ENCODE measurements around the gene CELF3.
A peak's percentile ranks its signal among the peaks of the same experiment; 100 is the strongest.

CELF3 gene

DNA sequence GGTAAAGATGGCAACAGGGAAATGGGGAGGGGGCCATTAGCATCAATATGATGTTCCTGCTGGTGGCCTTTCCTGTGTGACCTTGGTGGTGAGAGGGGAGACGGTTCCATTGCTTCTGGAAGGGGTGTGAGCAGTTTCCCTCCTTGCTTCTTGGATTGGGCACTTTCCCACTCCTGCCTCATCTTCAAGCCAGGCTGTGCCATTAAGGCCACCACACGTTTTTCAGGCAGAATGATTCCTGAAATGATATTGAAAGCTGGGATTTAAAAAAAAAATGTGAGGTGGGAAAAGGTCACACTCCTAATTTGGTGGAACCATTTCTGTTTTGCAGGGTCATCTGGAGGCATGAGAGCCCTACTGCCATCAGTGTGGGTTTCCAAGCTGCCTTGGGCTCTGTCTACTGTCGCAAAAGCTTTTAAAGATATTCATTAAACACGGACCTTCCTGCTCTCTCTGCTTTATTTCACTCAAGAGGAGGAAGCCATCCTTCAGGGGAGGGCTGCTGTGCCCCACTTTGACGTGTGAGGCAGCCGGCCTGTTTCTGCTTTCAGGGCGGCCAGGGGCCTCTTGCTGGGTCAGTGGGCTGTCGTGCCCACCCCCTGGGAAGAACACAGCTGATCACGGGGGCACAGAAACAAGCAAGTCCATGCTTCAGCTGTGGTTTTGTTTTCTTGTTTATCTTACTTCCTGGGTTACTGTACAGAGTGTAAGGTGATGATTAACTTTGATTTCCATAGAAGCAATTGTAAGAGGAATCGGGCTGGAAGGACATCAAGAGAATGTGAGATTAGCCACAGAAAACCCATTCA is 12.8 kb upstream of the CELF3 start:
- no peak overlapping the region for H3K4me3 Mint-ChIP-seq
- no peak overlapping the region for H3K27ac Mint-ChIP-seq
- H3K36me3 Mint-ChIP-seq: no peaks in the 10 kb centered on the region
- H3K27me3 Mint-ChIP-seq: peaks cover 71% of the 10 kb centered on the region
- ATAC-seq: no peak
- no peaks in the 10 kb centered on the region for H3K4me1 Mint-ChIP-seq
- H3K9me3 Mint-ChIP-seq: no peaks in the 10 kb centered on the region

DNA sequence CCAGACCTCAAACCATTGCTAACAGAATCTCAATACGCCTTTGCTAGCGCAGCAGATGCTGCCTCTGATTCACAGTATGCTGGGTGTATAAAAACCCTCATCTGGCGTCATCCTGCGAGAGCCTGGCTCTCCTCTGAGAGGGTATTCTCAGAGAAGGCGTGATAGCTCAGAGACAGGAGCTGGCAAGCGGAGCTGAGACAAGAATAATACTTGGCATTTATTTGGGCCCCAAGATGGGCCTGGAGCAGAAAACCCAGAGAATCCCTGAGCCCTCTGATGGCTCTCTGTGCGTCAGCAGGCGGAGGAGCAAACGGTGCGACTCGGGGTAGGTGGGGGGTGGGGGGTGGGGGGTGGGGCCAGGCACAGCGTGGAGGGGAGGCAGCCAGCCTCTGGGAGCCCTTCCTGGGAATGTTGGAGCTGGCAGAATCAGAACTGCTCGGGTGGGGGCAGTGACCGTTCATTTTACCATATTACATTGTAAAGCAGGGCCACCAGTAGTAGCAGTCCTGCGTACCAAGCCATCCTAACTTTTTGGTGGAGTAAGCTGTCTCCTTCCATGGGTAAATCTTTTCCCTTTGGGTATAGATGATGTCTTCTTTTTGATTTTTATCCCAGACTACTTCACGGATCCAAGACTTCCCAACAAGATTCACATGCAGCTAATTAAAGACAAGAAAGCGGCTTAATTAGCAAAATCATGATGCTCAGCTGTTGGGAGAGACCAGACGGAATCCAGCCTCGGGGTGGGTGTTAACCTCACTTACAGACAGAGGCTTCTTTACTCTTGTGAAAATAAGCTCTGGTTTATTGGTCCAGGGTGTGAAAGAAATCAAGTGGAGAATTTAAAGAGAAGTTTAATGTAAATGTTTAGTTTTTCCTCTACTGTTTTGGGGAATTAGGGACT is 11.8 kb upstream of the CELF3 start:
- no peak overlapping the region for H3K27ac Mint-ChIP-seq
- peaks cover 75% of the 10 kb centered on the region for H3K27me3 Mint-ChIP-seq
- H3K9me3 Mint-ChIP-seq: no peaks in the 10 kb centered on the region
- no peak for ATAC-seq
- H3K4me3 Mint-ChIP-seq: no peak overlapping the region
- no peaks in the 10 kb centered on the region for H3K36me3 Mint-ChIP-seq
- no peaks in the 10 kb centered on the region for H3K4me1 Mint-ChIP-seq

GRCh38 chr1:151723726-151724370 is 7.2 kb upstream of the CELF3 start:
- no peak overlapping the region for H3K4me3 Mint-ChIP-seq
- peaks cover 17% of the 10 kb centered on the region for H3K4me1 Mint-ChIP-seq
- peaks cover 50% of the 10 kb centered on the region for H3K27me3 Mint-ChIP-seq
- no peak for ATAC-seq
- no peak overlapping the region for H3K27ac Mint-ChIP-seq
- no peaks in the 10 kb centered on the region for H3K9me3 Mint-ChIP-seq
- H3K36me3 Mint-ChIP-seq: no peaks in the 10 kb centered on the region

DNA sequence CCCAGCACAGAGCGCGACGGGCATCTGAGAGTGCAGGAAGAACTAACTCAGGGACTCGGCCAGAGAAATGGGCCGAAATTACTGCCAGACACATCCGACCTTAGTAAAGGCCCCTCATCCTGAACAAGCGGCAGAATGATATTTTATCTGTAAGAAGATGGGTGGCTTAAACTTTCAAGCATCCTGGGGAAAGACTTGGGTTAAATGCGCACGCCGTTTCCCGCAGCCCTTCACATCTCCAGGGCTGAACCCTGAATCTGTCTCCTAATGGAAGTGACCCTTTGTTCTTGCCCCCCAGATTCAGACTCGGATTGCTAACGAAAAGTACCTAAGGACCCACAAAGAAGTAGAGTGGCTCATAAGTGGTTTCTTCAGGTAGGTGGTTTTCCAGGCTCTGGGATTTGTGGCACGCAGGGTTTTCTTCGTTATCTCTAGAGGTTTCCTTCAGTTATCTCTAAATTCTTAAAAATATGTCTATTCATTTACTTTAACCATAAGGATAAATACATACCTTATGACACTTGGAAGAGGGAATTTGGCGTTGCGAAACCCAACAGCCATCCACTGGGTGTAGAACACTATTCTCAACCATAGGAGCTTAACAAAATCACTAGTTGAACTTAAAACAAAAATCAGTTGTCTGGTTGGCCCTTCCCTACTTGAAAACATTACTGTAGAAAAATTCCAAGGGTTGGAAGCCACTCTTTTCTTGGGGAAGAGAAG is 5.3 kb upstream of the CELF3 start:
- H3K27ac Mint-ChIP-seq: no peak overlapping the region
- H3K4me3 Mint-ChIP-seq: peak overlapping the region; percentile 85
- peaks cover 62% of the 10 kb centered on the region for H3K27me3 Mint-ChIP-seq
- no peak for ATAC-seq
- no peaks in the 10 kb centered on the region for H3K9me3 Mint-ChIP-seq
- peaks cover 22% of the 10 kb centered on the region for H3K4me1 Mint-ChIP-seq
- H3K36me3 Mint-ChIP-seq: no peaks in the 10 kb centered on the region

GRCh38 chr1:151720974-151721787 is 4.6 kb upstream of the CELF3 start, which contains the start of gene RIIAD1:
TSS of gene RIIAD1 (plus strand) at chr1:151721522. CDS start at chr1:151721537, 15 bp downstream.
- peaks cover 26% of the 10 kb centered on the region for H3K4me1 Mint-ChIP-seq
- peaks cover 62% of the 10 kb centered on the region for H3K27me3 Mint-ChIP-seq
- H3K27ac Mint-ChIP-seq: no peak within 1 kb of the TSS
- no peaks in the 10 kb centered on the region for H3K36me3 Mint-ChIP-seq
- peak; percentile 82 for ATAC-seq
- H3K4me3 Mint-ChIP-seq: peak within 1 kb of the TSS; percentile 85
- no peaks in the 10 kb centered on the region for H3K9me3 Mint-ChIP-seq

- peaks cover 62% of the 10 kb centered on the region for H3K27me3 Mint-ChIP-seq
- H3K4me3 Mint-ChIP-seq: peak overlapping the region; percentile 74
- ATAC-seq: peak; percentile 56
- H3K4me1 Mint-ChIP-seq: peaks cover 26% of the 10 kb centered on the region
- H3K27ac Mint-ChIP-seq: no peak overlapping the region
- H3K9me3 Mint-ChIP-seq: no peaks in the 10 kb centered on the region
- H3K36me3 Mint-ChIP-seq: no peaks in the 10 kb centered on the region
Measured at GRCh38 chr1:151720554-151720953, 4.0 kb upstream of the CELF3 start.

DNA sequence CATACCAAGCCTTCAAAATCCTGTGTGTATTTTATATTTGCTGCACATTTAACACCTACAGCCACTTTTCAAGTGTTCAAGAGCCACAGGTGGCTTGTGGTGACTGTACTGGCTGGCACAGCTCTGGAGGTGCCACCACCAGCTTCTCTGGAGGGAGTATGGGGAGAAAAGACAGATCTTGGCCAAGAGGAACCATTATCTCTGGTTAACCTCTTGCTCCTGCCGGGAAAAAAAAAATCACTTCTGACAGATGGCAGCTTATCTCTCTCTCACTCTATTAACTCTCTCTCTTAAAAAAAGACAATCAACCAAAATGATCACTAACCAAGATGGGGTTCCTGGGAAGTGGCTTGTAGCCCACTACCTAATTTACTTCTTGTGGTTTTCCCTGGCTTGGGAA is 3.5 kb upstream of the CELF3 start:
- no peak for ATAC-seq
- peaks cover 26% of the 10 kb centered on the region for H3K4me1 Mint-ChIP-seq
- H3K27ac Mint-ChIP-seq: no peak overlapping the region
- no peaks in the 10 kb centered on the region for H3K9me3 Mint-ChIP-seq
- no peak overlapping the region for H3K4me3 Mint-ChIP-seq
- H3K36me3 Mint-ChIP-seq: no peaks in the 10 kb centered on the region
- H3K27me3 Mint-ChIP-seq: peaks cover 62% of the 10 kb centered on the region

DNA sequence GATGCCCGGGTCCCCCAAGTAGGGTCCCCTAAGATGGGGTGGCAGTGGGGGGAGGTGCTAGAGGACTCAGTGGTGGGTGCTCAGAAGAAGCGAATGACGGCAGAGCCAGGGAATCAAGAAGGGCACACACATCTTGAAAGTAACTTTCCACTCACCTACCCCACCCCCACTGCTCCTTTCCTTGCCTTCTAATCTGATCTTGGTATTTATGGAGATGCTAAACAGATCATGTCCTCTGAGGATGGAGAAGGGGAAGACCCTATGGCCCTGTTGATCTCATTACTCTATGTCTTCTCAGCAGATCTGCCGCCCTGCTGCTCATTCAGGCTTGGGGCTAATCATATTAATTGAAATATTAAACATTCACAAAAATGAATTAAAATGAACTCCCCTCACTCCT is 2.1 kb upstream of the CELF3 start:
- peaks cover 62% of the 10 kb centered on the region for H3K27me3 Mint-ChIP-seq
- no peaks in the 10 kb centered on the region for H3K36me3 Mint-ChIP-seq
- H3K9me3 Mint-ChIP-seq: no peaks in the 10 kb centered on the region
- ATAC-seq: no peak
- H3K27ac Mint-ChIP-seq: no peak overlapping the region
- no peak overlapping the region for H3K4me3 Mint-ChIP-seq
- H3K4me1 Mint-ChIP-seq: peaks cover 26% of the 10 kb centered on the region

GRCh38 chr1:151718011-151718431 is 1.4 kb upstream of the CELF3 start:
- Mint-ChIP-seq H3K4me3 (no peak overlapping the region), H3K27me3 (peaks cover 64% of the 10 kb centered on the region), H3K9me3 (no peaks in the 10 kb centered on the region), H3K27ac (no peak overlapping the region), H3K36me3 (no peaks in the 10 kb centered on the region), H3K4me1 (peaks cover 26% of the 10 kb centered on the region)
- no peak for ATAC-seq

DNA sequence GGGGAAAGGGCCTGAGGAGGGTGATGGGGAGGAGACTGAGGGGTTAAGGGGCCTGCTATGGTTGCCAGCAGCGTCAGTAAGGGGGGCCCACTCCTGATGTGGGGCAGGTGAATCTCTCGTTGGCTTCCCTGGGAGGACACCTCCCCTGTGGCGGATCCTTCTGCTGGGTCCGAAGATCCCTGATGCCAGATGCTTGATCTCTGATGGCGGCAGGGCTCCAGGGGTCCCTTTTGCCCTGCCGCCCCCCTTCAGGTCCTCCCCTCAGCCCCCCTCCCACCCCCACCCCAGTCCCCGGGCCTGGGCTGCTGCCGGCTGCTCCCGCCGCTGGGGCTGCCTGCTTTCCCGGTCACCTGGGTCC is 219 bp downstream of the CELF3 start:
- Mint-ChIP-seq H3K27me3 (peaks cover 74% of the 10 kb centered on the region), H3K4me3 (no peak overlapping the region), H3K27ac (no peak overlapping the region), H3K4me1 (peaks cover 22% of the 10 kb centered on the region), H3K36me3 (no peaks in the 10 kb centered on the region), H3K9me3 (no peaks in the 10 kb centered on the region)
- ATAC-seq: no peak

- Mint-ChIP-seq H3K27me3 (peaks cover 74% of the 10 kb centered on the region), H3K9me3 (no peaks in the 10 kb centered on the region), H3K4me1 (peaks cover 17% of the 10 kb centered on the region), H3K4me3 (no peak overlapping the region), H3K36me3 (no peaks in the 10 kb centered on the region), H3K27ac (no peak overlapping the region)
- ATAC-seq: no peak
Measured at GRCh38 chr1:151715726-151716404, 738 bp downstream of the CELF3 start.

DNA sequence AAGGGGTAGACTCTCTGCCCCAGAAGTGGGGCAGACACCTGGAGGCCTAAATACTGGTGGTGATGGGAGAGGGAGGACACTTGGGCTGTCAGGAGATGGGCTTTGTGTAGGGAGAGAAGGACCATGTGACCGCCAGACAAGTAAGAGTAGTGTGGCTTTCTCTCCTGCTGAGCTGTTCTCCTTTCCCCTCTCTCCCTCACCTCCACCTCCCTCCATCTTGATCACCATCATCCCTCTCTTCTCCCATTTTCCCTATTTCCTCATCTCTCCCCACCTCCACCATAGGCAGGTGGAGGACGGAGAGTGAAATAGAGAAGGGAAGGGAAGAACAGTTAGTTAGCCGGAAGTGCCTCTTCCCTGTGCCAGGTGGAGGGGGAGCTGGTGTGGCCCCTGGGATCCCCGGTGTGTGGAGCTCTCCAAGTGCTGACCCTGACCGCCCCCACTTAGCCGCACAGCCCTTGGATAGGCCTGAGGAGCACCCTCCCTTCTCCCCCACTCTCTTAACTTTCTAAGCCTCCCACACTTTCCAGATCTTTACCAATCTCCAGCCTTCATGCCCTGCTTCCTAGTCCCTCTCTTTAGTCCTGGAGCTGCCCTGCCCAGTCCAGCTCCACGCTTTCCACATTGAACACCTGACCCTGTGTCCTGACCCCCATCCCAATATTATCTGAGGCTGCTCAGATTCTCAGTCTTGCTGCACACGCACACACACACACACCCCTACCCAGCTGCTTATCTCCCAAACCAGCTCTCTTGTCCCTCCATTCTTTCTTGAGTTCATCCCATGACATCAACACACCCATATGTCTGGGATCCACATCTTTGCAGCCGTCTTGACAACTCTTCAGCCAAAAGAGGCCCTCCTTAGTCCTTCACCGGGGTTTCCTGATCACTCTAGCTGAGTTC is 1.5 kb downstream of the CELF3 start:
- no peaks in the 10 kb centered on the region for H3K9me3 Mint-ChIP-seq
- H3K4me3 Mint-ChIP-seq: no peak overlapping the region
- no peaks in the 10 kb centered on the region for H3K36me3 Mint-ChIP-seq
- no peak for ATAC-seq
- peaks cover 76% of the 10 kb centered on the region for H3K27me3 Mint-ChIP-seq
- peaks cover 9% of the 10 kb centered on the region for H3K4me1 Mint-ChIP-seq
- H3K27ac Mint-ChIP-seq: no peak overlapping the region

DNA sequence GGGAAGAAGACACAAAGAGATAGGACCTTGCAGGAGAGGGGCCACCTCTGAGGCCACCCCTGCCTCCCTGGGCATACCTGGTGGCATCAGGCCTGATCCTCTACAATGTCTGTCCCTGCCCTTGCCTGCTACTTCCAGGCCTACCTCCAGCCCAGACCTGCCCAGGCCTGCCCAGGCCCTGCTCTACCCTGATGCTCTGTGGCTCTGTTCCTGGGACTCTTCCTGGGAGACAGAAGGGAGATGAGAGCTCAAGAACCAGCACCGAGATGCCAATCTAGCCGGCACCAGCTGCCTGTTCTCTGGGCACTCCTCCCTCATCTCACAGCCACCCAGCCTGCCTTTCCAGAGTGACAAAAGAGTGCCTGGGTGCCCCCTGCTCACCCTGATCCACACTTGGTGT is 2.7 kb downstream of the CELF3 start:
- ATAC-seq: no peak
- Mint-ChIP-seq H3K27me3 (peaks cover 76% of the 10 kb centered on the region), H3K9me3 (no peaks in the 10 kb centered on the region), H3K4me3 (no peak overlapping the region), H3K27ac (no peak overlapping the region), H3K36me3 (no peaks in the 10 kb centered on the region), H3K4me1 (peaks cover 8% of the 10 kb centered on the region)

Data from stimulated activated memory B cell treated with anti-CD40 and anti-IgM and Interleukin-4, amounts not matched to agents 10 μg/mL and 1 μg/mL and 100 μg/mL, for 72 hours (primary cell).